ENCODE measurements around the gene B9D1.
"Not testable (repeated sequence)": the region's sequence is repeated elsewhere in the genome, so short reads cannot be mapped to it uniquely, and the experiment has no call there.

The B9D1 gene

DNA sequence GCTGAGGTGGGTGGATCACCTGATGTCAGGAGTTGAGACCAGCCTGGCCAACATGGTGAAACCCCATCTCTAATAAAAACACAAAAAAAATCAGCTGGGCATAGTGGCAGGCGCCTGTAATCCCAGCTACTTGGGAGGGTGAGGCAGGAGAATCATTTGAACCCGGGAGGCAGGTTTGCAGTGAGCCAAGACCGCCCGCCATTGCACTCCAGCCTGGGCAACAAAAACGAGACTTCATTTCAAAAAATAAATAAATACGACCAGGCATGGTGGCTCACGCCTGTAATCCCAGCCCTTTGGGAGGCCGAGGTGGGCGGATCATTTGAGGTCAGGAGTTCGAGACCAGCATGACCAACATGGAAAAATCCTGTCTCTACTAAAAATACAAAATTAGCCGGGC, 9.1 kb downstream of the B9D1 start:
- not testable (repeated sequence) for FAIRE-seq

DNA sequence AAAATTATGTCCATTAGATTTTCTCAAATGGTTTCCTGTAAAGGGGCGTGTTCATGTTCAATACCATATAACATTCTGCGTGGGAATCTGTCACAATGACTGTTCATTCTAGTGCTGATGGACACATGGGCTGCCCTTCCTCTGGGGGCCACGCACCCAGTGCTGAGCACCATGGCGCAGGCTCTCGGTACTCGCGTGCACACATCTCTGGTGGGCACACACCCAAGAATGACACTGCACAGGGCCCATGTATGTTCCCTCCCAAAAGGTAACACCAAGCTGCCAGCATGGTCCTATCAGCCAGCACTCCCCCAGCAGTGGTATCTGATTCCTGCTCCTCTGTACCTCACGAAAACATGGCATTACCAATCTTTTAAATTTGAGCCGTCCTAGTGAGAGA, 13.7 kb downstream of the B9D1 start:
- no peak for FAIRE-seq

DNA sequence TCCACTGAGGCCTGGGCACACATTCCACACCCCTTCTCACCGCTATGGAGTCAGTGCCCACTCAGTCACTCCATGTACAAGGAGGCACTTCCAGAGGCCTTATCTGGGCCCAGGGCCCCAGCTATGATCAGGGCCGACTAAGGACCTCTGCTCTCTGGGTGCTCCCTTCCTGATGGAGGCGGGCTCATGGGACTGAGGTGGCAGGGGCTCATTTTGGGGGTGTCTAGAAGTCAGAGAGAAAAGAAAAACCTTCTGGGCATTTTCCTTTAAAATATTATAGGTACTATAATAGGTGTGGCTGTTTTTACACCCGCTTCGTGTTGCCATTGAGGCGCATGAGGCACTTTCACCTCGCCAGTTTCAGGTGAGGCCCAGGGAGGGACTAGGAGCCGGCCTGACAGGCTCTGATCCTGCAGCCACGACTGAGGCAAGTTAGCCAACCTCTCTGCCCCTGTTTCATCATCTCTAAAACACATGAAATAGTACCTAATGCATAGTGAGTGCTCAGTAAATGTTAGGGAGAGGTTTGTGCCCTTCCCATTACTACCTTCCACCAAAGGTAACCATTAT, 14.4 kb downstream of the B9D1 start:
- FAIRE-seq: no peak

DNA sequence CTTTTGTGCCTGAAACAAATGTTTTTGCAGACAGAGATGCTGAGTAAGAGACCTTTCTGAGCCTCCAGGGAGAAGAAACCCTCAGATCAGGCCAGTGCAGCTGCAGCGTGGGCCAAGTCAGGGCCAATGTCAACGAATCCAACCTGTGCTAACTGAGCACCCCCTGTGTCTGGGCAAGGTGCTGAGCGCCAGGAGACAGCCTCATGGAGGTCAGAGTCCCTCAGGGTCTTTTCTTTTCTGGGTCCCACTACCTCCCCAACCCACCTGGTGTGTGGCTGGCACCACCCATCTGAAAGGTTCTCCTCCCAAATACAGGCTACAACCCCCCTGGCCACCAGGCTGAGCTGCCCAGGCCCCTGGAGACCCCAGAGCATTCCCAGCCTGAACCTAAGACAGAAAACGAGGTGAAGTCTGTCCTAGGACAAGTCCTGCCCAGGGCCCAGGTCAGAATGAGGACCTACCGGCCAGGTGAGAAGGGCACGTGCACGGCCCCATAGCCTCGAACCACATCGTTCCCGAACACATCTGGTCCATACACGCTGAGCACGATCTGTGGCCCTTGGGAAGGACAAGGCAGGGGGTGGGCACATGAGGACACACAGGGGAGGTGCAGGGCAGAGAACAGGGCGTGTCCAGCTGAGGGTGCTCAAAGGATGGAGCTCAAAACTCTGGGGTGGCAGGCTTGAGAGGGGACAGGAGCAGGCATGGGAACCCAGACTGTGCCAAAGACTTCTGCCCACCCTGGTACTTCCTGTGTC, 15.0 kb downstream of the B9D1 start:
- no peak for FAIRE-seq

DNA sequence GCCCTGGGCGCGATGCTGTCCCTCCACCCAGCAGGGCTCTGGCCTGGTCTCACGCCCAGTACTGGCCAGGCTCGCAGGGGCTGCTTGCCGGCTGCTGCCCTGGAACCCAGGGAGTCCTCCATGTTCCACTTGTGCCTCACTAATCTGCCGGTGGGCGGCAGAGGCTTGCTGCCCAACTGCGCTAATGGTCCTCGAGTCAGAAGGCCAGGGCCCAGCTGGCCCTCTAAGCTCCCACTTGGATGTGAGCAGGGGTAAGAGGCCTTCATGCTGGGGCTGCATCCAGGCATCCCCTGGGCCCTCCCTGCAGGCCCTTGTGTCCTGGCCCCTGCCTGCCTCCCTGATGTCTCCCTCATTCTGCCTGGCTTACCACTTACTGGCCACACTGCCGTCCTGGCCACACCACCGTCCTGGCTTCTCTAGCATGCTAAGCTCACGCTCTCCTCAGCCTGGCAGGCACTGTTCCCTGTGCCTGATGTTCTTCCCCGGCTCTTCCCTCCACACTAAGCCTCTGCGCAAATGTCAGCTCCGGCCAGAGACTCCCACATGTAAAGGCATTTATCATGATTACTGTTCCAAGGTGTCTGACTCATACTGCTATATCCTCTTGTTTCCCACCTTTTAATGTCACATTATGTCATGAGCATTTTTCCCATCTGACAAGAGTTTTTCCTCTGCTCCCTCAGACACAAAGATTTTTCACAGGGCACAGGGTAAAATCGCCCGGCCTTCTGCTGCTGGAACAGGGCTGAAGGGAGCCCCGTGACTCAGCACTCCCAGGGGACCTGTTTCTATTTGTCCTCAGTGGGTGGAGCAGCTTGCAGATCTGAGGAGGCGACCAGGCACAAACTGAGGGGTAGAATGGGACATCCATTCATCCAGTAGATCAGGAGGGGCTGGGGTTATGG, 15.9 kb downstream of the B9D1 start:
- no peak for FAIRE-seq

DNA sequence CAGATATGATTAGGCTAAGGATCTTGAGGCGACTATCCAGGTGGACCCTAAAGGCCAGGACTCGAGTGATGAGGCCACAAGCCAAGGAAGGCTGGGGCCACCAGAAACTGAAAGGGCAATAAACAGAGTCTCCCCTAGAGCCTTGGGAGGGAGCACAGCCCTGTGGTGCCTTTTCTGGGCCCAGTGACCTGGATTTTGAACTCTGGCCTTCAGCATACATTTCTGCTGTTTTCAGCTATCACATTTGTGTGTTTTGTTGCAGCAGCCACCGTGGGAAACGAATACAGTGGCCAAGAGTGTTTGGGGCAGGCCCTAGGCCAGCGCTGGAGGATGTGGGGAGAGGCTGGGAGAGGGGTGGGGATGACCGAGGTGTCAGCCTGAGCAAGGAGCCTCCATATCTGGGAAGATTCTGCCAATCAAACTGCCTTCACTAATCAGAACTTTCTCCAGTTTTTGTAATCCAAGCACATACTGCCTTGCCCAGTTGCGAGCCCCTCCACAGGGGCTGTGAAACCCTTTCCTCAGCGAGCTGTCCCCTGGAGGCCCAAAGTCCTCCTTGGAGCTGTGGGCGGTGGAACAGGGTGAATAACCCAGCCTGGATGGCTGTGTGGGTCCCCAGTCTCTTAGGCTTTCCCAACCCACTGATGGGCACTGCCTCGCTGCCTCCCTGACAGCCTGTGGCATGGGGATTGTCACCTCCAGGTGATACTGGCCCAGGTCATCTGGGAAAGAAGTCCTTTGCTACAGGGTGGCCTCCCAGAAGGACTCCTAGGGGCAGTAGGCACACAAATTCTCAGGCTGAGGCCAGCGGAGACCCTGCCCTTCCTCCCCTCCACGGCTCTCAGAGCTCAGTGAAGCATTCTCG, 16.8 kb downstream of the B9D1 start:
- FAIRE-seq: no peak

DNA sequence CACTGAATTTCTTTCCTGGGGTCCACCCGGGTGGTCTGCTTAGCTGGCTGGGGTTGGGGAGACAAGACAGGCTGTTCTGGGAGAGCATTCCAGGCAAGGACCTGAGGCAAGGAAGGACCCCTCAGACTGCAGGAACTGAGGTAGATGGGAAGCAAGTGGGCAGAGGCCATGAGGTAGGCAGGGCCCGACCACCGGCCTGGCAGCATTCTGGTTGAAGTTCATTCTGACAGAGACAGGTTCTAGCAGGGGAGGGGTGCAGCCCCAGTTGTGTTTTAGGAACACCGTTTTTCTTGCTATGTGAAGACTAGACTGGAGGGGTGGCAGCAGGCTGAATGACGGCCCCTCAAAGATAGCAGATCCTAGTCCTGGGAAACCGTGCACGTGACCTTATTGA, 17.5 kb downstream of the B9D1 start:
- no peak for FAIRE-seq

DNA sequence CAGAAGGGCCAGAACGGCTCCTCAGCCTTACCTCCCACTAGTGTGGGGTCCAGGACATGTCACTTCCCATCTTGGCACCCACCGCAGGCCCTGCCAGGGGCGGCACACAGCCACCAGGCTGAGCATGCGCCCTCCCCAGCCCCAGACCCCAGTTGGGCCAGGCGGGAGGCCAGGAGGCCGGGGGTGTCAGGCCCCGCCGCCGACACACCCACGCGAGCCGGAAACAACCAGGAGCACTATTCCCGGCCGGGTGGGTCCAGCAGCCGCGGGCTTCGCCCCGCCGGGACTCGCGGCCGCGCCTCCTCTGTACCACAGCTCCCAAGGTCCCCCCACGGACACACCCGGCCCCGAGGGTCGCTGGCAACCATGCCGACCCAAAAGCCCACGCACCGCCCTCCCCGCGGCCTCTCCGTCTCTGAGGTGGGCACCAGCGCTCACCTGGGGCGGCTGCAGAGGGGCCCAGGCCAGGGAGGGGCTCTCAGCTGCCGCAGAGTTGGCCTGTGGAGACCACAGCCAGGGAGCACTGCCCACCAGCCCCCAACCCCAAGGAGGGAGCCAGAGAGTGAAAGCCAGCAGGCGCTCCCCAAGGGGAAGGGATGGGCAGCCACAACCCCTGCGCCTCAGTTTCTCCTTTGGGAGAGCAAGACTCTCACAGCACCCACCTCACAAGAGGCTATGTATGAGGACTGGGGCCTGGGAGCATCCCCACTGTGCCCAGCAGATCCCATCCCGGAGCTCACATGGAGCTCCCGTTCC, 18.0 kb downstream of the B9D1 start:
- no peak for FAIRE-seq

DNA sequence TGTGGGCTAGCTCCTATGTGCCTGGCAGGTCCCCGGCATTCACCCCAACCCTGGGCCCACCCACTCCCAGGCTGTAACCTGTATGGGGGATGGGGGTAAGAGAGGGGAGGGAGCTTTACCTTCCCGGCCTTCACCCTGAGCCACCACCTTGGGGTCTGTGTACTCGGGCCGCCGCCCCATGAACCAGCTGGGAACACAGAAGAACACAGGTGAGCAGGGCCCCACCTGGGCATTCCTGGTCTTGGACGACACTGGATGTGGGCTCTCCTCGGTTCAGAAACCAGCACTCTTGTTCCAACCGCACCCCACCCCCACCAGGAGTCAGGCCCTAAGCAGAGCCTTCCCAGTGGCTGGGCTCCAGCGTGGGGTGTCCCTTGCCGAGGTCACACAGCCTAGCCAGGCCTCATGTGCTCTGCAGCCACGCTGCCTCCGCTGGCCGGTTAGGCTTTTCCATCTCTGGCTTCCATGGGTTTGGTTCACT, 18.8 kb downstream of the B9D1 start:
- no peak for FAIRE-seq

DNA sequence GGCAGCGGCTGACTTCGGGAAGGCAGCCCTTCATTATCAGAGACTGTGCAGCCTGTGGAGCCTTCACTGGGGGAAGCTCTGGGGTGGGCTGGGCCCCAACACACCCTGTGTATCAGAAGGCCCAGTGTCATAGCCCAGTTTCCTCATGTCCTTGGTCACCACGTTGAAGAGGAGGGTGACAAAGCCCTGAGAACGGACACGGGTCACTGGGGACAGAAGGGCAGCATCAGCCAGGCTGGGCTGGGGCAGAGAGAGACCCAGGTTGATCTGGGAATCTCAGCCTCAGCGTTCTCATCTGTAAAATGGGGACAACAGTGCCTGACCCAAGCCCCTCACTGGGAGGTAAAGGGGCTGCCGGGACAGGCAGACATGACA, 19.3 kb downstream of the B9D1 start:
- no peak for FAIRE-seq

DNA sequence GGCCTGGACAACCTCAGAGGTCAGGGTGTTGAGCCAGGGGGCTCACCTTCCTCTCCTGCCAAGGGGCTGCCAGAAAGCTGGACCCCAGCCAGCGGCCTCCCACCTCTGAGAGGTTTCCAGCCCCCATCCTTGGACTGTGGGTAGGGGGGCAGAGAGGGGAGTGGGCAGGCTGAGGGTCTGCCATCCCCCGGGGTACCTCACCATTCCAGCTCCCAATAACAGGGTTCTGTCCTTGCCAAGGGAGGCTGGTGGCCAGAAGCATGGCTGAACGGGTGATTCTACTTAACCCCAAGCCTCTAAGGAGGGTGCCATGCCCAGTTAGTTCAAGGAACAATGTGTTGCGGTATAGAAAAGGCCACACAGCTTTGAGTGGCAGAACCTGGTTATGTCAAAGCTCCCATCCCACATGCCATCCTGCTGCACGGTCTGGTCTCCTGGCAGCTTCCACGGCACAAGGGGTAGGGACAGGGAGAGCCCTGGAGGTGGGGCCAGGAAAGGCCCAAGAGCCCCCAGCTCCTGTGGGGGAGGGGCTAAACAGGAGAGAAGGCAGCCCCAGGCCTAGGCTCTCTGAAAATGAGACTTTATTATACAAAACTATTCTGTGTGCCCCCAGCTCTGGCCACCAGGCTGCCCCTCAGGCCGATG, 19.8 kb downstream of the B9D1 start:
- no peak for FAIRE-seq

DNA sequence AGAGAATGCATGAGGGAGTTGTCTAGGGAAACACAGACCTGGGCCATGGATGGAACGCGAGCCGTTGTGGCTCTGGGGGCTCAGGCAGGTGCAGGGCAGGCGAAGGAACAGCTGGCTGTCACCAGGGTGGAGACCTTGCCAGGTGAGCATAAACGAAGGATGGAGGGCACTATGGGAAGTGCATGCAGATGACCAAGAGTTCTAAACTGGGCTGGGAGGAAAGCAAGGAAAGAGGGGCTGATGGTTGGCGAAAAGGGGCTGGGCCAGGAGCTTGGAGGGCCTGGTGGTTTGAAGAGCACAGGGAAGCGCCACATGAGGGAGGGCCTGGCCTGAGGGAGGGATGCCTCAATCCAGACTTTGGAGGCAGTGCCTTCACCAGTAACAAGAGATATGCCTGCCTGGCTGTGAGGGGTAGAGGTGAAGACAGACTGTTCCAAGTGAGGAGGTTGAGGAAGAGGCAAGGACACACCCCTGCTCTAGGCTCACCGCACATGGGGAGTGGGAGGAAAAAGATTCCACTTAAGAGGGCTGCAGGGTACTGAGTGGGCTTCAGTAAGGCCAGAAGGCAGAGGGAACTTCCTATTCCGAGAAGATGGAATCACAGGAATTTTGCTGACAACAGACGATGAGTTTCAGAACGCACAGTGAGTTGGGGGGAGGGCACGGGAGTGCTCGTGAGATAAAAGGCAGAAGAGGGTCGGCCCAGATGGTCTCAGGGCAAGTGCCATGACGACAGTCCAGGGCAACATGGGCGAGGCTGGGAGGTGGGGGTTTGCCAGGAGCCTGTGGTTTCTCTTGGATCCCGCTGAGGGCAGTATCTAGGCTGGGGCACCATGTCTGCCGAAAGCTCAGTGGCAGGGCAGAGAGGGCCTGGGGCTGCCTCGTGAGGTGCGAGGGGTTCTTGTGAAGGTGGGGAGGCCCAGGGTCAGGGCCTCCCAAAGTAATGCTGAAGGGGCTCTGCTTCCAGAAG, 20.6 kb downstream of the B9D1 start:
- no peak for FAIRE-seq

DNA sequence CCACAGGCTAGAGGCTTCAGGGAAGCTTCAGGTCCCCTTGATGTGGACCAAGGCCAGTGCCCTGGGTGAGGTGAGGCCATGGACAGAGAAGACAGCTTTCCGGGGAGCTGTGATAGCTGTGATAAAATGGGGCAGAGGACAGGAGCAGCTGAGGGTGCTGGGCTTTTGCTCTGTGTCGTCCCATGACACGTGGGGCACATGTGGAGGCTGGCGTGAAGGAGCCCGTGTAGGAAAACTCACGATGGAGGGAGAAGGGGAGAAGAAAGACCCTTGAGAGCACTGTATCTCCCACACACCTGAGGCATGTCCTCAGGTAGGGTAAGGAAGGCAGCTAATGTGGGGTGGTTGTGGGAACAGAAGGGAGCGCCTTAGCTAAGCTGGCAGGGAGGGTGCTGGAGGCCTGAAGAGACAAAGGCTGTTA, 21.3 kb downstream of the B9D1 start:
- no peak for FAIRE-seq

DNA sequence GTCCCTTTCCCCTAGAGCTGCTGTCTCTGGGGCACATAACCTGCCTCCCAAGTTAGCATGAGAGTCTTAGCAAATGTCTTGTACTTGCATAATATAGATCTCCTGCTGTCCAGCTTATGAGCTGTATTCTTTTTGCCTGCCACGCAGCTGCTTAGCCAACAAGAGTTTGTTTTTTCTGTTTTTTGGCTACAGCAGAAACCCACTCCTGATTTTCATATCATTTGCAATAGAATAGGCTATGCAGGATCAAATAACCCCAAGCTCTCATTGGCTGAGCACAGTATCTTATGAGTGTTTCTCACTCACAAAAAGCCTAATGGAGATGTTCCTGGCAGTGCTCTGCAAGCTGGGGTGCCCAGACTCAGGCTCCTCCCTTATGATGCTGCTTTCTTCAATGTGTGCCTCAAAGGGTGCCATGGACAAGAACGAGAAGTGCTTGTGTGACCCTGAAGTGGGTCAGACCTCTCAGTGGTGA, 23.1 kb downstream of the B9D1 start:
- no peak for FAIRE-seq

DNA sequence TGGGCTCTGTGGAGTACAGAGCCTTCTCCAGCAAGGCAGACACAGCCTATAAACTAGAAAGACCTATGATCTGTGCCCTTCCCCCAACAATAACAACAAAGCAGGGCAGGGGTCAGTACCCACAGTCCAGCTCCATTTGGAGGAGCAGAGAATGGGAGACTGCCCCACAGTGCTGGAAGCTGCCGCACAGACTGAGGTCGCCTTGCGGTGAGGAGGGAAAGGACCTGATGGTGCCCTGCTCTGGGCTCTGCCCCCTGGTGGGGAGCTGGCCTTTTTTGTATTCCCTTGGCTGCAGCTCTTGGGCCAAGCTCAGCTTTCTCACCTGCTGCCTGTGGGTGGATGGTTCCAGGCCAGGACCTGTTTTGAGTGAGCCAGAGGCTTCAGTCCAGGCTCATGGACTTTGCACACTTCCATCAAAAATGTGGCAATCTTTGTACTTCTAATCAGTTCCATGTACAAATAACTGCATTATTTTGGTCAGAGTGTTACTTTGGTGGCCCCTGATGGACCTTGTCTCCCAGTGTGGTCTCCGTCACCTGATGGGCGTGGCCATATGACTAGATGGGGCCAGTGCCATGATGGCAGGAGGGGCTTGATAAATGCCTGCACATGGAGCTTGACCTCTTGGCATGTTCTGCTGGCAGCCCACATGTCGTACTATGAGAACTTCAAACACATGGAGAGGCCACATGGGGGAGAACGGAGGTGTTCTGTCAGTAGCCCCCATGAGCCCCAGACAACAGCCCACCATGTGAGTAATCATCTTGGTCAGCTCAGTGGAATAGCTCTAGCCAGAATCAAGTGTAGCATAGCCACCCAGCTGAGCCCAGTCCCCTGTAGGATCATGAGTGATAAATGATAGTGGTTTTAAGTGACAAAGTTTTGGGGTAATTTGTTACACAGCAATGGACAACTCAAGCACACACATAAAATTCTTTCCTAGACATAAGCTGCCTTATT, 24.2 kb downstream of the B9D1 start:
- no peak for FAIRE-seq

DNA sequence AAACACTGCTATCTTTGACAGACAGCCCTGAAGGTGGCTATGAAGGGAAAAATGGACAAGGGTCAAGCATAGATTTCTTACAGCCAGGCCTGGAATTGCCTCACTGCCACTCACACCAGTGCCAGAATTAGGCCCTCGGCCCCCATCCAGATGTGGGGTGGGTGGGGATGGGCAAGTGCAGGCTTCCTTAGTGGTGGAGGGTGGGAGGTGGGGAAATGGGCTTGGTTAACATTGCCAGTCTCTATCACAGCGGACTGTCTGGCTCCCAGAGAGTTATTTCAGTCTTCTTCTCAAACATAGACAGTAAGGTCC, 24.9 kb downstream of the B9D1 start:
- no peak for FAIRE-seq

DNA sequence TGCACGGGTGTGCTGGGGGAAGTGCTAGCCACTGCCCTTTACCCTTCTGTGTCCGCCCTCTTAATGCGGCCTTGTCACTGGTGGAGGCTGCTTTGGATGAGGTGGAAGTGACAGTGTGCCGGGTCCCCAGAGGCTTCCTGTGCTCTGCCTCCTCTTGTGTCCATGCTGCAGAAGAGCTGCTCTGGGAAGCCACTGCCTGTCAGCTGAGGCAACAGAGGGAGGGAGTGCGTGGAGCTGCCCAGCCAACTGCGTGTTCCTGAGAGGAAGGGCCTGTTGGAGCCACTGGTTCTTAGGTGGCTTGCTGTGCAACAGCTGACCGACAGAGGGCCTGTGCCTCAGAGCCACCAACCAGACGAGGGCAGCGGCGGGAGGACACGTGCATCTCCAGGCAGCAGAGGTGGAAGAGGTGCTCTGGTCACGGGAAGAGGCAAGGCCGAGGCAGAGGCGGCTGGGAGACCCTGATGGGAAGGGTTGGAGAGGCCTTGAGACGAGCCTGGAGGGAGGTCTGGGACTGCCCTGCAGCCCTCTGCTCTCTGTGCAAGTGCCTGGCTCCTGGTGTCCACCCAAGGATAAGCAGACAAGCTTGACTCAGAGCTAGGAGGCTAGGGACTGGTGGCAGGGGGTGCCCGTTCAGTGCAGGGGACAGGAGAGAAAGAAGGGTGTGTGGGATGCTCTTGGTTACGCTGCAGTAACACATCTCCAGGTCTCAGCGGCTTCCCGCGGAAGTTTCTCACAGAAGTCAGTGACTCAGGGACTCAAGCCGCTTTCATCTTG, 25.4 kb downstream of the B9D1 start:
- FAIRE-seq: no peak

DNA sequence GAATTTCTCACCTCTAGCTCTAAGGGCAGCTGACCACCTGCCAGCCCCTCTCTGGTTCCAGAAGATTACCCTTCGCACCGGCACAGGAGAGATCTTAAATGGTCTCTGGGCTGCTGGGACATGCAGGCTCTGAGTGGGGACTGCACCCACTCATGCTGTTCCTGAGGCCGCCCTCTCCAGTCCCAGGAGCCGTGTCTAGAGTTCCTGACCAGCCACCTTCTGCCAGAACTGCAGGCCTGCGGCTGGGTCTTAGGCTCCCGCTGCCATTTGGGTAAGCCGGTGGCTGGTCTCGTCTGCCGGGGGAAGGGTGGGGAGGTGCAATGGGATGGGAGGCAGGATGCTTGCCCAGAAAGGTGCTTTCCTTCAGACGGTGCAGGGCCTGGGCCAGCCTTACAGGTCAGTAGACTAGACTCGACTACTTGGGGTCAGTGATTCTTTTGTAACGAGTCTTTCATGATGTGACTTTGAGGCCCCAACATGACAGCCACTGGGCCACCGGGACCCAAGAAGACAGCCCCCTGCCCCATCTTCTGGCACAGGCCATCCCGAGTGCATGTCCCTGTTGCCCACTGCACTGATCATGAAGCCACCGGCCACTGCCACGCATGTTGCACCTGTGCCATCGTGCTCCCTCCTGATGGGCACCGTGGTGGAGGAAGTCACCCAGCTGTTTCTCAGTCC, 26.4 kb downstream of the B9D1 start:
- FAIRE-seq: no peak
